ENCODE results near the gene ILDR1. TPM values are rescaled to one million over a fixed set of nuclear protein-coding genes. Genes with fewer than 3 reads are reported as not detected.
"Not testable (repeated sequence)": the region's sequence is repeated elsewhere in the genome, so short reads cannot be mapped to it uniquely, and the experiment has no call there.

ILDR1 gene
- total RNA-seq, 1 donor from 2014 or later, result 0.16 TPM

DNA sequence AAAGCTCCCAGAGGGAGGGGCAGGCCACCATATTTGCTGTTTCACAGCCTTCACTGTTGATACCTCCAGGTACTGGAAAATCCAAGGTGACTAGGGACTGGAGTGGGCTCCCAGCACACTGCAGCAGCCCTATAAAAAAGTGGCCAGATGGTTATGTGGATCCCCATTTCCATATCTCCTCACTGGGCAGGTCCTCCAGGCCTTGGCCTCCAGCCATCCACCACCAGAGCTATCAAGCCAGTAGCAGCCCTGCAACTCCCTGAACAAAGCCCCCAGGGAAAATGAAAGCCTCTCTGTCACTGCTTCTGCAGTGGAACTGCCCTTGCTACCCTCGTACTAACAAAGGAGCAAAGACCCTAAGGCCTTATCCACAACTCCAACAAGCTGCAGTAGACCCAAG lies 58.4 kb downstream of the ILDR1 start:
- ATAC-seq, result no peak
- intact Hi-C loops (cut with DNase I), result no loop called here
- no peak for DNase-seq (ENCODE audit: missing footprints)

- no peak for ATAC-seq
- DNase-seq (ENCODE audit: missing footprints), result no peak
- intact Hi-C loops (cut with DNase I), result no loop called here
Observed at GRCh38 chr3:121962443-121962842, 59.6 kb downstream of the ILDR1 start.

DNA sequence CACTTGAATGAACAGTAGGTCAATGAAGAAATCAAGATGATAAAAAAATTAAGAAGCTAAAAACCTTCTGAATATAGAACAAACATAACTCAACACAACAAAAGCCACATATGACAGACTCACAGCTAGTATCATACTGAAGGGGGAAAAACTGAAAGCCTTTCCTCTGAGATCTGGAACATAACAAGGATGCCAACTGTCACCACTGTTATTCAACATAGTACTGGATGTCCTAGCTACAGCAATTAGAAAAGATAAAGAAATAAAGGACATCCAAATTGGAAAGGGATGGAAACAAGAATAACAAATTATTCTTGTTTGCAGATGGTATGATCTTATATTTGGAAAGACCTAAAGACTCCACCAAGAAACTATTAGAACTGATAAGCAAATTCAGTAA lies 60.8 kb downstream of the ILDR1 start:
- intact Hi-C loops (cut with DNase I), result no loop called here
- no peak for DNase-seq (ENCODE audit: missing footprints)
- ATAC-seq, result peak; percentile 36

GRCh38 chr3:121958801-121959200 lies 63.2 kb downstream of the ILDR1 start:
- no peak for DNase-seq (ENCODE audit: missing footprints)
- no peak for ATAC-seq
- intact Hi-C loops (cut with DNase I), result no loop called here

GRCh38 chr3:121957674-121958415 lies 64.2 kb downstream of the ILDR1 start:
- ATAC-seq (peak; percentile 52), DNase-seq (ENCODE audit: missing footprints) (peak; percentile 33)

DNA sequence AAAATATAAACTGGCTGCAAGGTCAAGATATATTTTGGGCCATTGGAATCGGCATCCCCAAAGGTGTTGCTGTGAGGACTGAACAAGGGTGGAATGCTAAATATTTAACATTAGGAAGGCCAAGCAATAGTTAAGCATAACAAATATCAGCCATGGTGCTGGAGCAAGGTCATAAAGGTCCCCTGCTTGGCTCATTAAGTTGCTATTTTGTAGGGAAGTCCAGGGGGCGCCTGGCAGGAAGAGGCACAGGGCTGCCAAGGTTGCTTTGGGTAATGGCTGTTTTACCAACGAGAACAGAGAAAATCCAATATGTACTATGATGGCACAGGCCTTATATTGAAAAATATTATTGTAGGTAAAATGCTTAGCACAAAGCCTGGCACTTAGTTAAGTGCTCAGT lies 65.7 kb downstream of the ILDR1 start:
- ATAC-seq, result no peak
- intact Hi-C loops (cut with DNase I), result no loop called here

More at GRCh38 chr3:121957674-121958415, 64.2 kb downstream of the ILDR1 start:
- intact Hi-C loops (cut with DNase I), result no loop called here

DNA sequence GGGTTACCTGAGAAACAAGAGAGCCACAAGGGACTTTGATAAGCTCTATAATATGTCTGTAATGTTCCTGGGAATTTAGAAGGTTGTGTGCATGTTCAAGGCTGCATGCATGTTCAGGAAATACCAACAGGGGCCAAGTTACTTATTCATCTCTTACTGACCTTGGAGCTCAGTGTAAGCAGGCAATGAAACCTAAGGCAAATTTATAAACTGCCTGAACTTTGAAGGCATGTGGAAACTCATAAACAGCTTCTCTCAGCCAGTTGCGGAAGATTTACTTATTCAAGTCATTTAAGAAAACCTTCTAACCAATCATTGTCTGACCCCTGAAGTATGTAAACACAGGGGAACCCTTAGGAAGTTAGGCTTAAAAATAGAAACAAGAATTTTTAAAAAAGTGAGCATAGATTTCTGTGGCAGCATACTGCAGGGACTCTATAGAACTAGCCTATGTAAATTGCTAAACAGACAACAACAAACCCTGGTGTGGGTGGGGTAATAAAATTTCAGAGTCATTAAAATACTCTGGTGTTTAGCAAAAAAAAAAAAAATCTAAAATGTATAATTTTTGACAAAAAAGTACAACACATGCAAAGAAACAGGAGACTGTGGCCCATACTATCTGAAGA lies 70.6 kb downstream of the ILDR1 start:
- no peak for DNase-seq (ENCODE audit: missing footprints)
- intact Hi-C loops (cut with DNase I), result no loop called here
- no peak for ATAC-seq

More for the DNA sequence above, 65.7 kb downstream of the ILDR1 start:
- no peak for DNase-seq (ENCODE audit: missing footprints)

- DNase-seq (ENCODE audit: missing footprints) (no peak), ATAC-seq (no peak)
- intact Hi-C loops (cut with DNase I), result no loop called here
Observed at GRCh38 chr3:121948641-121949040, 73.4 kb downstream of the ILDR1 start.

DNA sequence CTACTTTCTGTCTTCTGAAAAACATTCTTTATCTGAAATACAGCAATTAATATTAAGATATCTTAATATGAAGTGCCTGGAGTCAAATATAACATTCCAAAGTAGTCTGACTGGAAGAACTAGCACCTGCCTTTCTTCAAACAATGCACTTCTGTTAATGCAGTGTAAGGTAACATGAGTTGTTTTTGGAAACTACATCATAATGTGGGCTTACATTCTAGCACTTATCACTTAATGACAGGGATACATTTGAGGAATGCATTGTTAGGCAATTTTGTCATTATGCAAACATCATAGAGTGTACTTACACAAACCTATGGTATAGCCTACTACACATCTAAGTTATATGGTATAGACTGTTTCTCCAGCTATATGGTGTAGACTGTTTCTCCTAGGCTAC lies 78.6 kb downstream of the ILDR1 start:
- DNase-seq (ENCODE audit: missing footprints) (no peak), ATAC-seq (no peak)
- intact Hi-C loops (cut with DNase I), result no loop called here

DNA sequence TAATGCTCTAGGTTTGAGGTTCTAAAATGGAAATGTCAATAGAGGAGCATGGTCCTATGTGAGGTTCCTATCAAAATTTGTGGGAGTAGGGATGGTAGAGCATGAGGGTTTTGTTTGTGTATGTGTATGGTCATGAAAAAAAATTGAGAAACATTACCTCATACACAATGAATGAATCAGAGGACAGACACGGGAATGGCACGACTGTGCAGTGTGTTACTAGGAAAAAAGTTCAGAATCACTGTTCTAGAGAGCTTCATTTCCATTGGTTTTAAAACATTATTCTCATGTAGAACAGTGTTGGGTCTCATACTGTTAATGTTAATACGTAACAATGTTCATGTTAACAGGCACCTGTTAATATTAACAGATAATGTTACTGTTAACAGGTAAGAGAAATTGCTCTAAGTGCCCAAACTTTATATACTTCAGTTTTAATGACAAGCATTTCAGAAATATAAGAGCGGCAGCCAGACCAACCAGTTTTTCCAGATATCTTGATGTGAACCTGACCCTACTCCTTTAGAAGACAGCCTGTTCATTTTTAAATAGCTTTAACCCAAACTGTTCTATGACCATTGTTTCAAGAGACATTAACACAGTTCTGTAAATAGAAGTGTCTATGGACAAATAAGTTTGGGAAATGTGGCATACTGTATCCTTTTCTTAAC lies 79.8 kb downstream of the ILDR1 start:
- no peak for ATAC-seq
- no peak for DNase-seq (ENCODE audit: missing footprints)
- intact Hi-C loops (cut with DNase I), result no loop called here

DNA sequence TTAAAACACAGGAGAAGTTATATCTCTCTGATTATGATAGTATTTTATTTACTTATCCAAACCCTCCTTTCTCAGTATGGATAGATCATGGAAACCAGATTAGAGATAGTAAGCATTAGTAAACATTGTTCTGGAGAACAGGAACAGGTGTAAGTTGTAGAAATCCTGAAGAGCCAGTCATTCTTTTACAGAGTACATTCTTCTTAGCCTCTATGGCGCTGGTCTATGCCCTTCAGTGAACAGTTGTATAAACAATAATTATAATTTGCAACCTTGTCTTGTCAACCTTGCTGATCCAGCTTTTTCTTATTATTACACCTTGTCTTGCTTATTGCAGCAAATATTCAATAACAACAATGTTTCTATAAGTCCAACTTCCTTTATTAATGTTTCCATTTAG lies 80.5 kb downstream of the ILDR1 start:
- DNase-seq (ENCODE audit: missing footprints), result no peak
- intact Hi-C loops (cut with DNase I), result no loop called here
- ATAC-seq, result no peak

DNA sequence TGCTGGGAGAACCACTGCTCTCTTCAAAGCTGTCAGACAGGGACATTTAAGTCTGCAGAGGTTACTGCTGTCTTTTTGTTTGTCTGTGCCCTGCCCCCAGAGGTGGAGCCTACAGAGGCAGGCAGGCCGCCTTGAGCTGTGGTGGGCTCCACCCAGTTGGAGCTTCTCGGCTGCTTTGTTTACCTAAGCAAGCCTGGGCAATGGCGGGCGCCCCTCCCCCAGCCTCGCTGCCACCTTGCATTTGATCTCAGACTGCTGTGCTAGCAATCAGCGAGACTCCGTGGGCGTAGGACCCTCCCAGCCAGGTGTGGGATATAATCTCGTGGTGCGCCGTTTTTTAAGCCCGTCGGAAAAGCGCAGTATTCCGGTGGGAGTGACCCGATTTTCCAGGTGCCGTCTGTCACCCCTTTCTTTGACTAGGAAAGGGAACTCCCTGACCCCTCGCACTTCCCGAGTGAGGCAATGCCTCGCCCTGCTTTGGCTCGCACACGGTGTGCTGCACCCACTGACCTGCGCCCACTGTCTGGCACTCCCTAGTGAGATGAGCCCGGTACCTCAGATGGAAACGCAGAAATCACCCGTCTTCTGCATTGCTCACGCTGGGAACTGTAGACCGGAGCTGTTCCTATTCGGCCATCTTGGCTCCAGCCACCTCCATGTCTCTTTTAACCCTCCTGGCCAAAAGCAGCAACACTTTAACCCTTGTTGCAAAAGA lies 83.7 kb downstream of the ILDR1 start:
- DNase-seq (ENCODE audit: missing footprints); intact Hi-C loops (cut with DNase I); ATAC-seq: not testable (repeated sequence)

Other genes starting within 250 kb of the ILDR1 start
- 6.3 TPM for gene IQCB1, start 187.2 kb downstream of the ILDR1 start, total RNA-seq
- gene EAF2, start 187.0 kb downstream of the ILDR1 start, total RNA-seq, result 3.3 TPM
- 3.9 TPM for gene SLC15A2, start 127.8 kb downstream of the ILDR1 start, total RNA-seq
- 4.2 TPM for gene CD86, start 33.1 kb upstream of the ILDR1 start, total RNA-seq
- gene CASR, start 161.4 kb upstream of the ILDR1 start, total RNA-seq, result not detected

Measured in Right ventricle myocardium inferior (tissue), 1 donor.